Measurements from ENCODE around the gene LDLRAD4.

DNA sequence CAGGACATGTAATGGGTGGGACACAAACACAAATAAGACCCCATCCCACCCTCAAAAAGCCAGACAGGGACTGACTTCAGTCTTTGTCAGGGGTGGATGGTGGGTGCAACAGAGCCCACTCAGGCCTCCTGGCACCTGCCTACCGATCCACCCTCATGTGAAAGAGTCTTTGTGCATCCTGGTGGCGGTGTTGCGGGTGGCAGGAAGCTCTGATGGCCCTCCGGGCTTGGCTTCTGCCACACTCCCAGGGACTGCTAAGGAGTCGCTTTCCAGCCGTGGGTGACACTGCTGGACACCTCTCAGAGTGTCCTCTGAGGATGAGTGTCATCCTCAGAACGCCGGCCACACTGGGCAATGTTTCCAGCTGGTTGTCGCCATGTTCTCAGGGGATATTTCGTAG lies 92.6 kb downstream of the LDLRAD4 start:
- TF ChIP-seq POLR2AphosphoS5 (IDR thresholded peaks at IDR 0.05; ENCODE audit: low read depth, low read length), result no peak
- TF ChIP-seq POLR2A (IDR thresholded peaks at IDR 0.05; ENCODE audit: low read depth, low read length), result no peak

All from GM12891 (cell line).